Measurements from ENCODE around the gene PPP1R14D. TPM values are rescaled to one million over a fixed set of nuclear protein-coding genes. Genes with fewer than 3 reads are reported as not detected.

Gene PPP1R14D
- total RNA-seq, 1 experiment from 2014 or later = not detected

DNA sequence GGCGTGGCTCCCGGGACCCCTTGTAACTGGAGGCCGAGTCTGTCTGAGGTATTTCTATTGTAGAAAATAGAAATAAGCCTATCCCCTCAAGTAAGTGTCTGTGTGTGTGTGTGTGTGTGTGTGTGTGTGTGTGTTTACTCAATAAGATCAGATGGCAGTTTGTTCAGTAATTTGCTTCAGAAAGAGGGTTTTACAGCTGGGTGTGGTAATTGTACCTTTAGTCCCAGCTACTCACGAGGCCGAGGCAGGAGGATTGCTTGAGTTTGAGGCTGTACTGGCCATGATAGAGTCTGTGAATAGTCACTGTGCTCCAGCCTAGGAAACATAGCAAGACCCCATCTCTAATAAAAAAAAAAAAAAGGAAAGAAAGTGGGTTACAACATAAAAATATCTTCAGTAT, 24.0 kb upstream of the PPP1R14D start:
- DNase-seq (ENCODE audit: low spot score) = no peak

DNA sequence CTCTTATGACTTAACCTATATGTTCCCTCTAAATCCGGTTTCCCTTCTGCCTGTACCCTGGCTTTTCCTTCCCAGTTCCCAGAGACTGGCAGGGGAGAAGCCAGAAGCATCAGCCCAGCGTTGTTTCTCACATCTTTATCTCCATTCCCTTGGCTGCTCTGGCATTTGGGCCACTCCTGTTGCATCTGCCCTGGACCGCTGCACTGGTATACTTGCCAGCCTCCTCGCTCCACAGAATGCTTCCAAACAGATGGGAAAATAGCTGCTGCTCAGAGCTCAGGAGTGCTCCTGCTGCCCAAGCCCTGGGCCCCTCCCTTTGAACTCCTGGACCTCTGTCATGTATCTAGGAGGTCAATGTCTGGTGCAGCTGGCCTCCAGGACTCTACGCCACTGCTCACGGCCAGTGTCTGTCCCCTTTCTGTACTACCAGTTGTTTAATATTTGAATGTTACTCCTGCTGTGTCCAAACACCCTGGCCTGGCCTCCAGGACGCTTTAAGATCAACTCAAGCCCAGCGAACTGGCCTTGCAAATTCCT, 22.1 kb upstream of the PPP1R14D start:
- DNase-seq (ENCODE audit: low spot score) = no peak

DNA sequence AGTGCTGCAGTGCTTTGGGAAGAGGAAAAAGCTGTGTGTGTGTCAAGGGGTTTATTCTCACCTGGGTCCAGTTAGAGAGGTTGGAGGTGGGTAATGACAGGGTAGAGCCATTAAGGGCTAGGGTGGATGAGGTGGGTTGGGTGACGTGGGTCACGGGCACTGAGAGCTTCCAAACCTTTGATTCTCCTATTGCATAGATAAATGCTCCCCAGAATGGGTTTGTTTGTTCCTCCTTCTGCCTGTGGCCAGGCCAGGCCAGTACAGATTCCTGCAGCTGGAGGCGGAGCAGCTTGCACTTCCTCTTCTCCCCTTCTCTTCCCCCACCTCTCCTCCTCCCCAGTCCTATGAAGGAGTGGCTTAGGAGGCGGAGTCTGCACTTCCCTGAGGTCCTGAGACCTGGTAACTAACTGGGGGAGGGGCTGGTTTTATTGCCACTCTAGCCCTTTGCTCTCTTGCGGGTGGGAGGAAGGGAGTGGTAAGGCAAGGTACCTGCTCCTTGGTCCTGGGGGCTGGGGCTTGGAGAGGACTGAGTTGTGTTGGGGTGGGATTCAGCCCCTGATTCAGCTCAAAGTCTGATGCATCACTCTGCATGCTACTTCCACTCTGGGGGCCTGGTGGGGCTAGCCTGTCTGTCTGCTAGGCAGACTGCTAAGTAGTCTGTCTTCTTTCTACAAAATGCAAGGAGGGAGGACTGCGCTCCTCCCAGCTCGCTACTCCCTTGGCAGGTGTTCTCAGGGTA, 18.9 kb upstream of the PPP1R14D start:
- DNase-seq (ENCODE audit: low spot score) = peak; percentile 81

DNA sequence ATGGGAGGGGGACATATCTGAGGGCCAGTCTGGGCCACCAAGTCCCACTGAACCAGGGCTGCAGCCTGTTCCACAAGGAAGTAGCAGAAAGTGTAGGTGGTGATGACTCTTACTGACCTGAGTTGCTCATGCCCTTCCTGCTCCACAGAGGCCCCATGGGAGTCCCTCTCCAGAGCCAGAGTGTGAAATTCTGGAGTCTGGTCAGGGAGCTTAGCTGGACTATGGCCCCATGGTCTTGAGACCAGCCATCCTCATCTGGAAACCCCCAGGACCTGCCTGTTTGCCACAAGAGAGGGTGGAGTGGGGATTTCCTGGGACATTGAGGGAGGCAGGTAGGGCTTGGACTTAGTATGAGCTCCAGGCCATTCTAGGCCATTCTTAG, 18.3 kb upstream of the PPP1R14D start:
- DNase-seq (ENCODE audit: low spot score) = no peak

- DNase-seq (ENCODE audit: low spot score) = no peak
Observed at GRCh38 chr15:40845511-40846284, 17.2 kb upstream of the PPP1R14D start.

GRCh38 chr15:40845036-40845435, 16.5 kb upstream of the PPP1R14D start:
- no peak for DNase-seq (ENCODE audit: low spot score)

DNA sequence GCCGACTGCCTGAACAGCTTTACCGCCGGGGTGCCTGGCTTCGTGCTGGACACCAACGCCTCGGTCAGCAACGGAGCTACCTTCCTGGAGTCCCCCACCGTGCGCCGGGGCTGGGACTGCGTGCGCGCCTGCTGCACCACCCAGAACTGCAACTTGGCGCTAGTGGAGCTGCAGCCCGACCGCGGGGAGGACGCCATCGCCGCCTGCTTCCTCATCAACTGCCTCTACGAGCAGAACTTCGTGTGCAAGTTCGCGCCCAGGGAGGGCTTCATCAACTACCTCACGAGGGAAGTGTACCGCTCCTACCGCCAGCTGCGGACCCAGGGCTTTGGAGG, 16.2 kb upstream of the PPP1R14D start:
- no peak for DNase-seq (ENCODE audit: low spot score)

DNA sequence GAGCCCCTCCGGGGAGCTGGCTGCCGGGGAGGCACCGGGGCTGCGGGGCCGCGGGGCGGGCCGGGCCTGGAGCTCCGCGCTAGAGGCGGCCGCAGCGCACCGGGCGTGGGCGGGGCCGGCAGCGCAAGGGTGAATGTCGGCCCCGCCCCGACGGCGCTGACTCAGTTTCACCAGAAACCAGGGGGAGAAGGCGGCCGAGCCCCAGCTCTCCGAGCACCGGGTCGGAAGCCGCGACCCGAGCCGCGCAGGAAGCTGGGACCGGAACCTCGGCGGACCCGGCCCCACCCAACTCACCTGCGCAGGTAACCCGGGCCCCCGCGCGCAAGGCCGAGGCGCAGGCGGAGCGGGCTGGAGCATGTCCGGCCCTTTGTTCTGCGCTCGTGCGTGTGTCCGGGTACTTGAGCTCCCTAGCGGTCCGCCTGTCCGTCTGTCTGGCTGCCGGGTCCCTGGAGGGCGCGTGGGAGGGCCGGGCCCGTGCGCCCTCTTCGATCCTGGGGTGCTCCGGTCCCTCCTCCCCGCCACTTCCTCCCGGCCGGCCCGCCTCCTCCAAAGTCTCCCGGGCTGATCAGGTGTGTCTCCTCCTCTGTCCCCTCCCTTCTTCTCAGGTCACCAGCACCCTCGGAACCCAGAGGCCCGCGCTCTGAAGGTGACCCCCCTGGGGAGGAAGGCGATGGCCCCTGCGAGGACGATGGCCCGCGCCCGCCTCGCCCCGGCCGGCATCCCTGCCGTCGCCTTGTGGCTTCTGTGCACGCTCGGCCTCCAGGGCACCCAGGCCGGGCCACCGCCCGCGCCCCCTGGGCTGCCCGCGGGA, 15.6 kb upstream of the PPP1R14D start, which contains the start of gene SPINT1:
Gene SPINT1, plus strand, starts transcription at position 164 of the 811 bp plus-strand sequence. Its CDS starts 507 bp downstream, at position 671.
- no peak for DNase-seq (ENCODE audit: low spot score)

DNA sequence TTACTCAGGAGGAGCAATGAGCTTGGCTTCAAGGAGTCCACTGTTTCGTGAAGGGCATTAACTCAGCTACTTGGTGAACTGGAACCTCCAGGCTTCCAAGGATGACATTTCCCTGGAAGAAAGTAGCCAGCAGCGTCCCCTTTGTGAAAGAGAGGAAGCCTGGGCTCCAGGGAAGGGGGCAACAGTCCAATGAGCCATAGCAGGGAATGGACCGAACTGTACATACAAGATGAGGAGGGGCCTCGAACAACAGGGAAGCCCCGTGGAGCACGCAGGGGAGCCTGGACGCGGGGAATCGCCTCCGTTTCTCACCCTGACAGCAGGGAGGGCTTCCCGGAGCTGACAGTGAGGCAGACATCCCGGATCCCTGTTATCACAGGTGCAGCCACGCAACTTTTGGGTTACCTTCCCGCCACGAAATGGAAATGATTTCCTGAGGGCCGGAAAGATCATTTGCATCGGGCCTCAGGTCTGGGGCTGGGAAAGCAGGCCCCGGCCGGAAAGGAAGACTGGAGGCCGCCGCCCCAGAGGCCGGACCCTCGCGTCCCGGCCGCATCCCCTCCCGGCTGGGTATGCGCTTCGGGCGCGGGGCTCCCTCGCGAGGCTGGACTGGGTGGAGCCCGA, 14.9 kb upstream of the PPP1R14D start:
- no peak for DNase-seq (ENCODE audit: low spot score)

- DNase-seq (ENCODE audit: low spot score) = no peak
Observed at GRCh38 chr15:40841741-40842140, 13.2 kb upstream of the PPP1R14D start.

- DNase-seq (ENCODE audit: low spot score) = no peak
Observed at GRCh38 chr15:40838756-40839155, 10.2 kb upstream of the PPP1R14D start.

DNA sequence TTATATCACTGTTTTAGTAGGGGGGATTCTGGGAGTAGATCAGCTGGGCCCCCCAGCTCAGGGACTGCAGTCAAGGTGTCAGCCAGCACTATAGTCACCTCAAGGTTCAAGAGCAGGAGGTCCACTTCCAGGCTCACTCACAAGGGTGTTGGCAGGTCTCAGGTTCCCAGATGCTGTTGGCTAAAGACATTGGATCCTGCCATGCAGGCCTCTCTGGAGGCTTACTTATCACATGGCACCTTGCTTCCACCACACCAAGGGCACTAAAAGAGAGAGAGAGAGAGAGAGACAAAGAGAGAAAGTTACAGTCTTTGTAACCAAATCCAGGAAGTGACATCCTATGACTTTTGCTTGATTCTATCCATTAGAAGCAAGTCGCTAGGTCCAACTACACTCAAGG, 7.5 kb upstream of the PPP1R14D start:
- DNase-seq (ENCODE audit: low spot score) = no peak

DNA sequence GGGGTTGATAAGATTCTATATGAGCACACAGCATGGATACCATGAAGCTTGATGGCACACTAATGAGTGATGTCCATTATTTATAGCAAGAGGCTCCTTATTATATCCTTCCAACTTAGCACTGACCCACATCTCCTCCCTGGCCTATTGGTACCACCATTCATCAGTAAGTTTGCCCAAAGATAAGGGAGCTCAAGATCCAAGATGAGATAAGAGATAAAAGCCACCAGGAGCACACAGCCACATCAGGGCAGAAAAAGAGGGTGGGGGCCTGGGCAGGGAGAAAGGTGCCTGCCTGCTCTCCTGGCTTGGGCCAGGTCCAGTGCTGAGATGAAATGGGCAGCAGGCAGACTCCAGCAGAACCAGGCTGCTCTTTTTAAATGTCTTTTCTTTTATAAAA, 4.4 kb upstream of the PPP1R14D start:
- DNase-seq (ENCODE audit: low spot score) = no peak

GRCh38 chr15:40831861-40832260, 3.4 kb upstream of the PPP1R14D start:
- DNase-seq (ENCODE audit: low spot score) = no peak

DNA sequence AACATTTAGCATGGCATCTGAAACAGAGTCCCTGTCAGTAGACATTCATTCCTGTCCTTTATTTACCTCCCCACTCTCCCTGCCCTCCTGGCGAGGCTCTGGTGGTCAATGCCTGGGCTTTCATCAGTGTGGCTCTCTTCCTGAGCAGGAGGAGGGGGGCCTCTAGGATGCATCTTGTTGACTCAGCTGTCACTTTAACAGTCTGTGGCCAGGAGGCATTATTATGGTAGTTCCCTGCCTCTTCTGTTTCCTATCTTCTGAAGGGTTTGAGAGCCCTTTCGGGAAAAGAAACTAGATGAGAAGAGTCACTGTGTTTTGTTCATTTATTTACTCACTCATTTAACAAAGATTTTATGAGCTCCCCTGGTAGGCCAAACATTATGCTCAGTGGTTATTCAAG, 2.4 kb upstream of the PPP1R14D start:
- no peak for DNase-seq (ENCODE audit: low spot score)

DNA sequence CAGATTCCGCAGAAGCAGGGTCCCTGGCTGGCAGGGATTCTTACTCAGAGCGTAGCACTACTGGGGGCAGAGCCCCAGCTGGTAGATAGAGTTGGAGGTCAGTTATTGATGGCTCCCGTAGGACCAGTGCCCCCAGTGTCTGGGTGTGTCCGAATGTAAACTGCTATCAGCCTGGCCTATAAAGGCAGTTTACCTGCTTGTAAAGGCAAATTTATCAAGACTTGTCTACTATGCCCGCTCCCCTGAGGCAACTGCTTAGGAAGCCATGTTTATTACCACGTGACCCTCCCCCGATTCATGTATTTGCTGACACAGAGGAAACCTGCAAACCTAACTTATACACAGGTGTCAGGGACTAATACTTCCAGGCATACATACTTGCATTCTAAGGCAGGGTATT, 607 bp upstream of the PPP1R14D start:
- no peak for DNase-seq (ENCODE audit: low spot score)

- no peak for DNase-seq (ENCODE audit: low spot score)
Observed at GRCh38 chr15:40826423-40827075, 2.0 kb downstream of the PPP1R14D start.

- peak; percentile 40 for DNase-seq (ENCODE audit: low spot score)
Observed at GRCh38 chr15:40825661-40826422, 2.7 kb downstream of the PPP1R14D start.

DNA sequence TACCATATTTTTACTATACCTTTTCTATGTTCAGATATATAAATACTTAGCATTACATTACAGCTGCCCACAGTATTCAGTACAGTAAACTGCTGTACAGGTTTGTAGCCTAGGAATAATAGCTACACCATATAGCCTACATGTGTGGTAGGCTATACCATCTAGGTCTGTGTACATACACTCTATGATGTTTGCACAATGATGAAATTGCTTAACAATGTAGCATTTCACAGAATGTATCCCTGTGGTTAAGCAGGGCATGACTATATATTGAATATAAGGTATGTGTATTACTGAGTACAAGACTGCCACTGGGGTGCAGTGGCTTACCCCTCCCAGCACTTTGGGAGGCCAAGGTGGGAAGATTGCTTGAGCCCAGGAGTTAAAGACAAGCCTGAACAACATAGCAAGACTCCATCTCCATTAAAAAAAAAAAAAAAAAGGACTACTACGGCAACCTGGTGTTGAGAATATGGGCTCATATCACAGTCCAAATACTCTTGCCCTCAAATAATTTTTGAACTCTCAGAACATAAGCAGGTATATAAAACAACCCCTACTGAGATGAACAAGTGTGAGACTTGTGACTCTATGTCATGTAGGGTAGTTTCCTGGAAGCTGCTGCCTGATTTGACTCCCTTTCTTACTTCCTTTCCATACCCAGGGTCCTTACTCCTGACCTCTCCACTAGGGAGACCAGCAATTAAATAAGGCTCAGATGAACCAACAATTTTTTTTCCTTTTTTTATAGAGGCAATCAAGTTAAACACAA, 4.8 kb downstream of the PPP1R14D start:
- DNase-seq (ENCODE audit: low spot score) = no peak

DNA sequence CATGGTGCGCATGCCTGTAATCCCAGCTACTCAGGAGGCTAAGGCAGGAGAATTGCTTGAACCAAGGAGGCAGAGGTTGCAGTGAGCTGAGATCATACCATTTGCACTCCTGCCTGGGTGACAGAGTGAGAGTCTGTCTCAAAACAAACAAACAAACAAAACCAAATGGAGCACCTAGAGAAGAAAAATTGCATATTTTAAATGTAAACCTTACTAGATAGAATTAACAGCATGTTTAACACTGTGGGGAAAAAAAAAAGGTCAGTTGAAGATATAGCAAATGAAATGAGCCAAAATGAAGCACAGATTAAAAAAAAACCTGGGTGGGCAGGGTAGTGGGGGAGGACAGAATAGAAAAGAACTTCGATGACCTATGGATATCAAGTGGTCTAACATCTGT, 7.3 kb downstream of the PPP1R14D start:
- DNase-seq (ENCODE audit: low spot score) = no peak

Data from H4 (cell line).